NAMALWA (cell line): ENCODE measurements around the gene DNM2.

Experiments used
- DNase-seq: peaks from one replicate; pipeline ENCODE4 v3.0.0-alpha.2; 2015; ENCODE audit warnings: low spot score

Gene DNM2

GRCh38 chr19:10691178-10691881, 26.5 kb upstream of the DNM2 start:
- no peak for DNase-seq

- DNase-seq: no peak
Observed at GRCh38 chr19:10691883-10692282, 26.0 kb upstream of the DNM2 start.

DNA sequence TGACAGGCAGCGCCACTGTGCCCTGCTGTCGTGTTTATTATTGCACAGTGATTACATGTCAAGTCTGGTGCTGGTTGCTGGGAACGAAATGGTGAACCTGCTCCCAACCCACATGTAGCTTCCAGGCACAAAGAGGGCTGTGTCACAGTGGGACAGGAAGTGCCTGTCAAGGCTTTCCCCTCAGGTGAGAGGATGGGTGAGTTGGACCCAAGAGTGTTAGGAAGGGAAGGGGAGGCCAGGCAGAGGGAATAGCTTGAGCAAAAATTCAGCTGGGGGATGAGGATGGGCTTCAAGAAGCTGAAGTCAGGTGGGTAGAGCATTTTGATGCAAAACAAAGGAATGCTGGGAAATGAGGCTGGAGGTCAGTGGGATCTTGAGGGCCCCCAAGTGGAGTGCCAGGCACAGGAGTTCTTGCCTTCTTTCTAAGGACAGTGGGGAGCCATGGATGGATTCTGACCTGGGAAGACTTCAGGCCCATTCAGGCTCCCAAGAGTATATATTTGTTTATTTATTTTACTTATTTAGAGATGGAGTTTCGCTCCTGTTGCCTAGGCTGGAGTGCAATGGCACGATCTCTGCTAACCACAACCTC, 25.1 kb upstream of the DNM2 start:
- DNase-seq: no peak

DNA sequence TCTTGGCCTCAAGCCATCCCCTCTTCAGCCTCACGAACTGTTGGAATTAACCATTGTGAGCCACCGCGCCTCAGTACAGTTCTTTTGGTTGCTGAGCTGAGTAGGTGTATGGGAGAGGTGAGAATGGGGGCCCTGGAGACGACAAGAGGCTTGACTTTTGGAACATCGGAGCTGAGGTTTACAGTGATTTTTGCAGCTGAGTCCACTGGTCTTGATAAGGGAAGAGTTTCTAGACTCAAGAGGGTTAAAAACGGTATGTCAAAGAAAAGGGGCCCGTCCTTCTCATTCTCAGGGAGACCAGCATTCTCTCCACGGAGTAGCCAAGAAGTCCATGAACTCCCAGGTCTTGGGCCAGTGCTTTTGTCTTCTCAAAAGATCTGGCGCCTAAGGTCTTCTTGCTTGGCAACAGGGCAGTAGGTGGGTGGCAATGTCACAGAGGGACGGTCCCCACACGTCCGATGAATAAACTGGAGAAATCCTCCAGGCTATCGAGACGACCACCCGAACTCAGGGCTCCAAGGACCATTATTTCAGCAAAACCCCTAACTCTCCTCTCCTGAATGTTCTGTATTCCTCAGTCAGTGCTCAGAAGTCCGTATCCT, 23.1 kb upstream of the DNM2 start:
- DNase-seq: no peak

GRCh38 chr19:10695401-10696398, 22.2 kb upstream of the DNM2 start:
- DNase-seq: peak; percentile 94

GRCh38 chr19:10699650-10700335, 18.1 kb upstream of the DNM2 start:
- peak; percentile 90 for DNase-seq

DNA sequence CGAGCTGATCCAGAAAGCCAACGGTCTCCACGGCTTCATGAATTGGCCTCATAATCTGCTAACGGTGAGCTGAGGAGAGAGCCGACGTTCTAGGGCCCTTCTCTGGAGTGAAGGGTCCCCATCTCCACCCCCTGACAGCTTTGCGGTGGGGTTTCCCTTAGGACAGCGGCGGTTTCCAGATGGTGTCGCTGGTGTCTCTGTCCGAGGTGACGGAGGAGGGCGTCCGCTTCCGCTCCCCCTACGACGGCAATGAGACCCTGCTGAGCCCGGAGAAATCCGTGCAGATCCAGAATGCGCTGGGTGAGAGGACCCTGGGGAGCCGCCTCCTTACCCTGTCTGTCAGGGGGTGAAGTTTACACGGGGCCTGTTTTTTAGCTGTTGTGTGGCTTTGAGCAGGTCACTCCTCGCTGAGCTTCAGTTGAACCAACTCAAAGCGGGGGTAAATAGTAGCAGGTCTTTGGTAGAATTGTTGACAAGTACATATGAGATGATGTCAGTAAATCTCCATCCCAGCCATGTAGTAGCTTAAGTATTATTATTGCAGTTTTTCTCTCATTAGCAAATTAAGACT, 15.8 kb upstream of the DNM2 start:
- peak; percentile 43 for DNase-seq

DNA sequence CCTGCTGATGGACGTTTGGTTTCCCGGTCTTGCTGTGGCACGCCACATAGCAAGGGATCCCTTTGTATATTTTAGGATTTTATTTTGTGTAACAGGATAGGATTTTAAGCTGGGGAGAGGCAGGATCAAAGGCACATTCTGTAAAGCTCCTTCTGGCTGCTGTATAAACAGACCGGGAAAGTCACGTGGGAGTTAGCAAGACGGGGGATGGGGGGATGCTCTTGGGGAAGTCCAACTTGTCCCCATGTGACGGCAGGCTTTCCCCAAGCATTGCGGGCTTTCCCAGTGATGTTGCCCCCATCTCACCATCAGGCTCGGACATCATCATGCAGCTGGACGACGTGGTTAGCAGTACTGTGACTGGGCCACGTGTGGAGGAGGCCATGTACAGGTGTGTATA, 10.9 kb upstream of the DNM2 start:
- no peak for DNase-seq

DNA sequence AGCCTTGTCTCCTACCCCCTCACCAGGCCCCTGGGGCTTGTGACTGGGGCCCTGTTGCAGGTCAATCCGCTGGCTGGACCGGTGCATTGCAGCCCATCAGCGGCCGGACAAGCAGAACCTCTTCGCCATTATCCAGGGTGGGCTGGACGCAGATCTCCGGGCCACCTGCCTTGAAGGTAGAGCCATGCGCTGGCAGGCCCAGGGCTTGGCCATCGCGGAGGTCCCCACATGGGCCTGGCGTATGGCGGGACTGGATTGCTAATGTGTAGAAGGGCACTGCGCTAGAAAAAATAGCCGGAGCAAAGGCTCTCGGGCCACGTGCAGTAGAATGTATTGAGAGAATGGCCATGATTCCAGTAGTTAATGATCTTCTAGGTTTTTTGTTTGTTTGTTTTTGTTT, 10.4 kb upstream of the DNM2 start:
- DNase-seq: no peak

DNA sequence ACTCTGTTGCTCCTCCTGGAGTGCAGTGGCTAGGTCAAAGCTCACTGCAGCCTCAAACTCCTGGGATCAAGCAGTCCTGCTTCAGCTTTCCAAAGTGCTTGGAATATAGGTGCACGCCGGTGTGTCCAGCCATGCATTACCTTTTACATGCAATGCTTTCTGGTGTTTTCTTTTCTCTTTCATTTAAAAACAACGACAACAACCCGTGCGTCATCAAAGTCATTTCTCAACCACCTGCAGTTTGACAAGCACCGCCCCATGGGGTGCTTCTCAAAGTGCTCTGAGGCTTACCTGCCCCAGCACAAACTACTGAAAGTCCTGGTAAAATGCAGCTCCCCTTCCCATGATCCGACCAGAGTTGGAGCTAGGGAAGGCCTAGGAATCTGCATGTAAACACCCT, 9.6 kb upstream of the DNM2 start:
- DNase-seq: no peak

DNA sequence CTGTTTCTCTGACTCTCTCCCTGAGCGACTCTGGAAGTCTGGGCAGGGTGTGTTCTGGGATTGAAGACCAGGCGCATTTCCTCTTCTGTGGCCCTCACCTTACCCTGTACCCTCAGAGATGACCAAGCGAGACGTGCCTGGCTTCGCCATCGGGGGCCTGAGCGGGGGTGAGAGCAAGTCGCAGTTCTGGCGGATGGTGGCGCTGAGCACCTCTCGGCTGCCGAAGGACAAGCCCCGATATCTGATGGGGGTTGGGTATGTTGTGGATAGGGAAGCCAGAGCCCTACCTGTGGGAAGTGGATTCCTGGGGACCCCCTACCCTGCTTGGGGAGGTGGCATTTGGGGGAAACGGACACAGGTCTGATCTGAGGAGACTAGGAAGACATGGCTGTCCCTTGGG, 5.8 kb upstream of the DNM2 start:
- no peak for DNase-seq

- DNase-seq: no peak
Observed at GRCh38 chr19:10712754-10713153, 5.1 kb upstream of the DNM2 start.

DNA sequence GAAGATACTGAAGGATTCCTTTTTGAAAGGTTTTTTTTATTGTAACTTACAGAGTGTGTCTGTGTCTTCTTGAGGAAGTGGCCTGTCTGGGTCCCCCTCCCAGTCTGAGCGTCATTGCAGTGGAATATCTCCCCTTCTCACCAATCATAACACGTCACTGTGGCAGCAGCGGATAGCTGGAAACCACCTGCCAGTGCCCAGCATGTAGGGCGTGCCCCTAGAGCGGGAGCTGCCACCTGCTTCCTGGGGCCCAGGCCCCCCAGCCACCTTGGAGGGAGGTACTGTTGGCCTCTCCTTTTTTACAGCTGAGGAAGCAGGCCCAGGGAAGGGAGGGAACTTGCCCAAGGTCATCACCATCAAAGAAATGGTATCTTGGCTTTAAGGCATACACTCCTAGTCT, 4.6 kb upstream of the DNM2 start:
- DNase-seq: no peak

GRCh38 chr19:10717054-10717355, 874 bp upstream of the DNM2 start:
- no peak for DNase-seq

DNA sequence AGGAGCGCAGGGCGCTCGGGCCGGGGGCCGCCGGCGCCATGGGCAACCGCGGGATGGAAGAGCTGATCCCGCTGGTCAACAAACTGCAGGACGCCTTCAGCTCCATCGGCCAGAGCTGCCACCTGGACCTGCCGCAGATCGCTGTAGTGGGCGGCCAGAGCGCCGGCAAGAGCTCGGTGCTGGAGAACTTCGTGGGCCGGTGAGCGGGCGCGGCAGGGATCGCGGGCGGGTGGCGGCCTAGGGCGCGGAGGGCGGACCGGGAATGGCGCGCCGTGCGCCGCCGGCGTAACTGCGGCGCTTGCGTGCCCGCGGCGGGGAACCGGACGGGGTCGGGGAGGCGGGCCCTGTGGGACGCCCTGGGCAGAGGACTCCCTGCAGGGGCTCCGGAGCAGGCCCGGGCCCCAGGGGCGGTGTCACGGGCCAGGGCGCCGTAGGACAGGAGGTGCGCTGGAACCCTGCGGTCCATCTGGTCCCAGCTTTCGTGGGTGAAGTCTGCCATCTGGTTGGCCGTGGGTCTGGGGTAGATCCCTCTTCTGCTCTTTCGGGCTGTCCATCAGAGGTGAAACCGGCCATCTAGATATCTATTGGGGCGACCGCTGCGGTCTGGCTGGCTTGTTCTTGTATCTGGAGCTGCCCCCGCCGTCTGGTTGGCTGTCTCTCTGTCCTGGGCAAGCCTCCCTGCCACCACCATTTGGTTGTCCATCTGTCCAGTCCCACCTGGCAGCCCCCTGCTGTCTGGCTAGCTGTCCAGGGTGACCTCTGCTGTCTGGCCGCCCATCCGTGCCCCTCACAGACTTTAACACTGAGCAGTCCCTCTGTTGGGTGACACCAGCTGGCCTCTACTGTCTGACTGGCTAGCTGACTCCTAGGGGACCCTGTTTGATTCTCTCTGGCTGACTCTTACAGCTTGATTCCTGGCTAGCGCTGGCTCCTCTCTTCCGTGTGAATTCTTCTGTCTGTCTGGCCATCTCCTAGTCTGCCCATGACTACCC, 622 bp downstream of the DNM2 start:
- peak; percentile 41 for DNase-seq

- DNase-seq: no peak
Observed at GRCh38 chr19:10719466-10719961, 1.6 kb downstream of the DNM2 start.

DNA sequence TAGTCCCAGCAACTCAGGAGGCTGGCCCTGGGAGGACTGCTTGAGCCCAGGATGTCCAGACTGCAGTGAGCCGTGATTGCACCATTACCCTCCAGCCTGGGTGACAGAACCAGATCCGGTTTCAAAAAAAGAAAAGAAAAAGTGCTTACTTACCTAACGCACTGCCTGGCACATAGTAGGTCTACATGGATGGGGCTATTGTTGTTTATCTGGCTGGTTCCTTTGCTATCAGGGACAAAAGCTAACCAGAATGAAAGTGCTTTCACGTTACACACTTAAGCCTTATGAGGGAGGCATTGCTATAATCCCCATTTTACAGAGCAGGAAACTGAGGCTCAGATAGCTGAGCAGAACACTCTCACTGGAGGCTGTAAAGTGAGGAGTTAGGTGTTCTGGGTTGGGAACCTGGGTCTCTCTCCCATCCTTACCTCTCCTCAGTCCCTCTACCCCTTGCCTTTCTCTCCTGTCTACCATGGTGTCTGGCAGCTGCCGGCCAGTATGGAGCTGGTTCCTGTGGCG, 2.8 kb downstream of the DNM2 start:
- DNase-seq: no peak

DNA sequence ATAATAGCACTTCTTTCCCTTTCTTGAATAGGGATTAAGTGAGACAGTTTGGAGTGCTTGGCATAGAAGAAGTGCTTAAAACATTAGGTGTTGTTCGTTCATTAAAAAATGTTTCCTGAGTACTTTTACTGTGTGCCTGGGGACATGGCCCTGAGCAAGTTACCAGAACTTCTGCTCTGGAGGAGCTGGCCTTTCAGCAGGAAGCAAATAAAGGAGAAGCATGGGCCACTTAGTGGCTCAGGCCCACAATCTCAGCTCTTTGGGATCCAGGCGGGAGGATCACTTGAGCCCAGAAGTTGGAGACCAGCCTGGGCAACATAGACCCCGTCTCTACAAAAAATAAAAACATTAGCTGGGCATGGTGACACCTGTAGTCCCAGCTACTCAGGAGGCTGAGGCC, 5.7 kb downstream of the DNM2 start:
- DNase-seq: no peak

DNA sequence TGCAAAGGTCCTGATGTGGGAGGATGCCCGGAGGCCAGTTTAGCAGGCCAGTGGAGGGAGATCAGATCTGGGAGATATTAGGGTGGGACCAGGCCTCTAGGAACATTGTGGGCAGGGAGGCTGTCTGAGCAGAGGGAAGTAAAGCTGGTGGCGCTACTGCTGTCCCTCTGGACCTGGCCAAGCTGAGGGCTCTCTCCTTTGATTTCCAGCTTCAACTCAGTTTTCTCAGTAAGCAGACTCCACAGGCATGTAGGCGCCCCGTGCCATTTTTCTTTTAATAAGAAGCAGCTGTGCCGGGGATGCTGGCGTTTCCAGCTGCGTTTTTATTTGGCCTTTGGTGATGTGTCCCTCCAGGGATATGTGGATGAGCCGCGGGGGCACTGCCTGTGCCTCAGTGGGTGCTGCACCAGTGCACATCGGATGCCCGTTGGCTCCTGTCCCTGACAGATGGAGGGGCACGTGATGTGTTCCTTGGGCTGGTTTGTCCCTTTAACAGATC, 6.7 kb downstream of the DNM2 start:
- DNase-seq: no peak

DNA sequence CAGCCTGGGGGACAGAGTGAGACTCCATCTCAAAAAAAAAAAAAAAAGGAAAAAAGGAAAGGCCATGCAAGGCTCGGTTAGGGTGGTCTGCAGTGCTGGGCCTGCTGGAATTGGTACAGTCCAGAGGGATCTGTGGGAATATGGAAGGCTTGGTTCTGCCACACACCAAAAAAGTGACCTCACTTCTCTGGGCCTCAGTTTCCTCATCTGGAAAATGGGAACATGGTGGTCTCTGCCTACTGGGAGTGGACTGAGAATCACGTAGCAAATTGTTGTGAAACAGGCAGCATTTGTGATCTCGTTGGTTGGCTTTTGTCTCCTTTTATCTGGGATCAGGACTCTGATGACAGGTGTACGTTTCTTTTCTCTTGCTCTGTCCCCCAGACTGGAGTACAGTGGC, 7.5 kb downstream of the DNM2 start:
- DNase-seq: no peak
